ENCODE results near the gene RTN4RL2. TPM values are rescaled to one million over a fixed set of nuclear protein-coding genes. Genes with fewer than 3 reads are reported as not detected.

RTN4RL2 gene
- total RNA-seq, 1 experiment from 2014 or later = 0.90 TPM

DNA sequence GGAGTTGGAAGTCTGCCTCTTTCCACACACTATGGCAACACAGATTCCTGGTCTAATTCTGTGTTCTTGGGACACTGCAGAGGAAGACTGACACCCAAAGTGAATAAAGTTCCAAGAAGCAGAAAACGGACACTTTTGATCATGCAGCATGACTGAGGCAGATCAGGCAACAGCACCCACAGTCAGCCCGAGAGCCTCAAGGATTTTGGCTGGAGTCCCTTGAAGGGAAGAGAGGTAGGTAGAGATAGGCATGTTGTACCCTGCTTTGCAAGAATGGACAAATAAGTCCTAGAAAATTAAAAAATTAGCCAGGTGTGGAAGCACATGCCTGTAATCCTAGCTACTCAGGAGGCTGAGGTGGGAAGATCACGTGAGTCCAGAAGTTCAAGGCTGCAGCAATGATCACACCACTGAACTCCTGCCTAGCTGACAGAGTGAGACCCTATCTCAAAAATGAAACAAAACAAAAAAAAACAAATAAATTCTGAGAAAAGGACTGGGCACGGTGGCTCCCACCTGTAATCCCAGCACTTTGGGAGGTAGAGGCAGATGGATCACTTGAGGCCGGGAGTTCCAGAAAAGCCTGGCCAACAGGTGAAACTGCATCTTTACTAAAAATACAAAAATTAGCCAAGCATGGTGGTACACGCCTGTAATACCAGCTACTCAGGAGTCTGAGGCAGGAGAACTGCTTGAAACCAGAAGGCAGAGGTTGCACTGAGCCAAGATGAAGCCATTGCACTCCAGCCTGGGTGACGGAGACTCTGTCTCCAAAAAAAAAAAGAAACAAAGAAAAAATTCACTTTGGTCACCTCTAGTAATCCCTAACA, 48.2 kb downstream of the RTN4RL2 start:
- intact Hi-C loops (cut with micrococcal nuclease; ENCODE audit: unreplicated experiment) = no loop called here
- no peak for ATAC-seq
- Histone ChIP-seq H3K4me3 (ENCODE audit: low read depth in 2 of 2, low read length in 2 of 2) (no peak overlapping the region), H3K36me3 (ENCODE audit: control insufficient read depth, insufficient read depth, low read length) (no peaks in the 10 kb centered on the region), H3K4me1 (ENCODE audit: control insufficient read depth, insufficient read depth, low read length) (no peaks in the 10 kb centered on the region), H3K27ac (ENCODE audit: low read length) (no peak overlapping the region), H3K27me3 (ENCODE audit: control insufficient read depth, insufficient read depth, low read length) (no peaks in the 10 kb centered on the region), H3K9me3 (ENCODE audit: control insufficient read depth, insufficient read depth, low read depth, low read length) (no peaks in the 10 kb centered on the region)
- ChIA-PET POLR2A (no interaction called here), CTCF (interaction anchor here (0.6 to 0.7 kb wide), 2 partner anchors 51 to 59 kb away, joined by 3 to 6 read pairs; partner anchors contain the start of gene UBE2L6)
- BruUV-seq (replicated peaks) = no TSS peak
- TF ChIP-seq, protein P1, sequence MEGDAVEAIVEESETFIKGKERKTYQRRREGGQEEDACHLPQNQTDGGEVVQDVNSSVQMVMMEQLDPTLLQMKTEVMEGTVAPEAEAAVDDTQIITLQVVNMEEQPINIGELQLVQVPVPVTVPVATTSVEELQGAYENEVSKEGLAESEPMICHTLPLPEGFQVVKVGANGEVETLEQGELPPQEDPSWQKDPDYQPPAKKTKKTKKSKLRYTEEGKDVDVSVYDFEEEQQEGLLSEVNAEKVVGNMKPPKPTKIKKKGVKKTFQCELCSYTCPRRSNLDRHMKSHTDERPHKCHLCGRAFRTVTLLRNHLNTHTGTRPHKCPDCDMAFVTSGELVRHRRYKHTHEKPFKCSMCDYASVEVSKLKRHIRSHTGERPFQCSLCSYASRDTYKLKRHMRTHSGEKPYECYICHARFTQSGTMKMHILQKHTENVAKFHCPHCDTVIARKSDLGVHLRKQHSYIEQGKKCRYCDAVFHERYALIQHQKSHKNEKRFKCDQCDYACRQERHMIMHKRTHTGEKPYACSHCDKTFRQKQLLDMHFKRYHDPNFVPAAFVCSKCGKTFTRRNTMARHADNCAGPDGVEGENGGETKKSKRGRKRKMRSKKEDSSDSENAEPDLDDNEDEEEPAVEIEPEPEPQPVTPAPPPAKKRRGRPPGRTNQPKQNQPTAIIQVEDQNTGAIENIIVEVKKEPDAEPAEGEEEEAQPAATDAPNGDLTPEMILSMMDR (IDR thresholded peaks at IDR 0.05) = no peak
- TF ChIP-seq, protein P2, sequence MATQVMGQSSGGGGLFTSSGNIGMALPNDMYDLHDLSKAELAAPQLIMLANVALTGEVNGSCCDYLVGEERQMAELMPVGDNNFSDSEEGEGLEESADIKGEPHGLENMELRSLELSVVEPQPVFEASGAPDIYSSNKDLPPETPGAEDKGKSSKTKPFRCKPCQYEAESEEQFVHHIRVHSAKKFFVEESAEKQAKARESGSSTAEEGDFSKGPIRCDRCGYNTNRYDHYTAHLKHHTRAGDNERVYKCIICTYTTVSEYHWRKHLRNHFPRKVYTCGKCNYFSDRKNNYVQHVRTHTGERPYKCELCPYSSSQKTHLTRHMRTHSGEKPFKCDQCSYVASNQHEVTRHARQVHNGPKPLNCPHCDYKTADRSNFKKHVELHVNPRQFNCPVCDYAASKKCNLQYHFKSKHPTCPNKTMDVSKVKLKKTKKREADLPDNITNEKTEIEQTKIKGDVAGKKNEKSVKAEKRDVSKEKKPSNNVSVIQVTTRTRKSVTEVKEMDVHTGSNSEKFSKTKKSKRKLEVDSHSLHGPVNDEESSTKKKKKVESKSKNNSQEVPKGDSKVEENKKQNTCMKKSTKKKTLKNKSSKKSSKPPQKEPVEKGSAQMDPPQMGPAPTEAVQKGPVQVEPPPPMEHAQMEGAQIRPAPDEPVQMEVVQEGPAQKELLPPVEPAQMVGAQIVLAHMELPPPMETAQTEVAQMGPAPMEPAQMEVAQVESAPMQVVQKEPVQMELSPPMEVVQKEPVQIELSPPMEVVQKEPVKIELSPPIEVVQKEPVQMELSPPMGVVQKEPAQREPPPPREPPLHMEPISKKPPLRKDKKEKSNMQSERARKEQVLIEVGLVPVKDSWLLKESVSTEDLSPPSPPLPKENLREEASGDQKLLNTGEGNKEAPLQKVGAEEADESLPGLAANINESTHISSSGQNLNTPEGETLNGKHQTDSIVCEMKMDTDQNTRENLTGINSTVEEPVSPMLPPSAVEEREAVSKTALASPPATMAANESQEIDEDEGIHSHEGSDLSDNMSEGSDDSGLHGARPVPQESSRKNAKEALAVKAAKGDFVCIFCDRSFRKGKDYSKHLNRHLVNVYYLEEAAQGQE (IDR thresholded peaks at IDR 0.05; ENCODE audit: insufficient read depth in 1 of 2, low read depth in 2 of 2, low read length in 1 of 2) = no peak
- TF ChIP-seq POLR2AphosphoS5 (IDR thresholded peaks at IDR 0.05; ENCODE audit: low read depth, low read length) (no peak), SIN3A (IDR thresholded peaks at IDR 0.05; ENCODE audit: borderline replicate concordance, insufficient read depth, low read depth, low read length) (no peak), TCF7L2 (IDR thresholded peaks at IDR 0.05; ENCODE audit: low read depth, low read length) (no peak)
- no peak for DNase-seq (ENCODE audit: low read depth, low spot score)
- in situ Hi-C loops (cut with HindIII; ENCODE audit: low pct_unique_long_range_greater_than_20kb, low sequenced_read_pairs) = no loop called here

DNA sequence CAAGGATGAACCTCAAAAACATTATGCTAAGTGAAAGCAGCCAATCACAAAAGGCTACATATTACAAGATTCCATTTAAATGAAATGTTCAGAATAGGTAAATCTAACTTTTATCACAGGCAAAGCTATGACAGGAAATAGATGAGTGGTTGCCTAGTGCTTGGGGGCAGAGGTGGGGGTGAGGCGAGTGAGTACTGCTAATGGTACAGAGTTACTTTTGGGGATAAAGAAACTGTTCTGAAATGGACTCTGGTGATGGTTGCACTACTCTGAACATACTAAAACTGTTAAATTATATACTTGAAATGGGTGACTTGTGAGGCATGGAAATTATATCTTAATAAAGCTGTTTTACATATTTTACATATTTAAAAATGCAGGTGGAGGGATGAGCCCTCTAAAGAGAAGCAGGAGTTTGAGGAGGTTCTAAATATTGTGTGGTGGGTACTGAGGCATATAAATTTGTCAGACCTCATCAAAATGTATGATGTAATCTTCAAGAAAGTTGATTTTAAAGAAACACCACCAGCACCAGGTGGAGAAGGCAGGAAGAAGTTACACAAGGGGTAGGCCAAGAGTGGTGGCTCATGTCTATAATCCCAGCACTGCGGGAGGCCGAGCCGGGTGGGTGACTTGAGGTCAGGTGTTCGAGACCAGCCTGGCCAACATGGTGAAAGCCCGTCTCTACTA, 51.6 kb downstream of the RTN4RL2 start:
- DNase-seq (ENCODE audit: low read depth, low spot score) (no peak), ATAC-seq (no peak)
- no peak overlapping the region for H3K4me3 ChIP-seq (ENCODE audit: low read depth in 2 of 2, low read length in 2 of 2)
- intact Hi-C loops (cut with micrococcal nuclease; ENCODE audit: unreplicated experiment) = no loop called here
- in situ Hi-C loops (cut with HindIII; ENCODE audit: low pct_unique_long_range_greater_than_20kb, low sequenced_read_pairs) = no loop called here
- H3K27ac ChIP-seq (ENCODE audit: low read length) = no peak overlapping the region
- TF ChIP-seq SIN3A (IDR thresholded peaks at IDR 0.05; ENCODE audit: borderline replicate concordance, insufficient read depth, low read depth, low read length) (no peak), TCF7L2 (IDR thresholded peaks at IDR 0.05; ENCODE audit: low read depth, low read length) (no peak), POLR2AphosphoS5 (IDR thresholded peaks at IDR 0.05; ENCODE audit: low read depth, low read length) (no peak)
- TF ChIP-seq, protein P2 (IDR thresholded peaks at IDR 0.05; ENCODE audit: insufficient read depth in 1 of 2, low read depth in 2 of 2, low read length in 1 of 2) = no peak
- TF ChIP-seq, protein P1 (IDR thresholded peaks at IDR 0.05) = no peak
- CTCF ChIA-PET = no interaction called here
- BruUV-seq (replicated peaks) = no TSS peak
- H3K36me3 ChIP-seq (ENCODE audit: control insufficient read depth, insufficient read depth, low read length) = no peaks in the 10 kb centered on the region
- H3K27me3 ChIP-seq (ENCODE audit: control insufficient read depth, insufficient read depth, low read length) = peaks cover 3% of the 10 kb centered on the region; the same call in 1 of the 2 replicates
- POLR2A ChIA-PET = no interaction called here
- no peaks in the 10 kb centered on the region for H3K9me3 ChIP-seq (ENCODE audit: control insufficient read depth, insufficient read depth, low read depth, low read length)
- no peaks in the 10 kb centered on the region for H3K4me1 ChIP-seq (ENCODE audit: control insufficient read depth, insufficient read depth, low read length)
